Epidermal melanocyte (primary cell): ENCODE measurements around the gene COL1A1.

Source experiments
- DNase-seq: peaks from one replicate; pipeline ENCODE4 v3.0.0; 2011; ENCODE audit warnings: low spot score; ENCODE audit not compliant: insufficient read length

The COL1A1 gene

DNA sequence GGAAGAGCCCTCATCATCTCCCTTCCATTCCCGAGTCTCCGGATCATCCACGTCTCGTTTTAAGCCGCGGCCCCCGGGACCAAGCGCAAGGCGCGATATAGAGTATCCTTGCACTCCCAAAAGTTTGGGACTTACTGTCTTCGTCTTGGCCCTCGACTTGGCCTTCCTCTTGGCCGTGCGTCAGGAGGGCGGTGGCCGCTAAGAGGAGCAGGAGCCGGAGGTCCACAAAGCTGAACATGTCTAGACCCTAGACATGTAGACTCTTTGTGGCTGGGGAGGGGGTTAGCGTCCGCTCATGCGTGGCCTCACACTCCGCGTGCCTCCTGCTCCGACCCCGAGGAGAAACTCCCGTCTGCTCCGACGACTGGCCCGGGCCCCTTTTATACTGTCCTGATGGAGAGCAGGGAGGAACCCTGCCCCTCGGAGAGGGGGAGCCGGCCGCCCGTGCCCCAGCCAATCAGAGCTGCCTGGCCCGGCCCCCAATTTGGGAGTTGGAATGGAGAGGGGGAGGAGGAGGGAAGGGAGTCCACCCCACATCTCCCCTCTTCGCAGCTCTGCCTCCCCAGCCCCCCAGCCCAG, at the start of gene COL1A1:
COL1A1 (minus strand) TSS at position 356 of the 579 bp plus-strand sequence; CDS start at position 238, 118 bp downstream.
- DNase-seq: peak; percentile 71

DNA sequence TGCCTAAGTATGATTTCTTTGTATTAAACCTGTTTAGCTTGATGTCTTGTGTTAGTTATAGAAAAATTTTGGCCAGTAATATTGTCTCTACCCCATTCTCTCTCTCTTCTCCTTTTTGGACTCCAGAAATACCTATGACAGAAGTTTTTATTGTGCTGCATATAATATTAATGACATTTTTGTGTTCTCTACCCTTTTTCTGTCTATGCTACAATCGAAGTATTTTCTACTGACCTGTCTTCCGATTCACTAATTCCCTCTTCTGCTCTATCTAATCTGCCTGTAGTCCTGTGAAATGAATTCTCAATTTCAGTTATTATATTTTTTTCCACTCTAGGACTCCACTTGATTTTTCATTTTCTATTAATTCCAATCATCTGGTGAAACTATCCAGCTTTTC, 46.8 kb upstream of the COL1A1 start:
- no peak for DNase-seq

DNA sequence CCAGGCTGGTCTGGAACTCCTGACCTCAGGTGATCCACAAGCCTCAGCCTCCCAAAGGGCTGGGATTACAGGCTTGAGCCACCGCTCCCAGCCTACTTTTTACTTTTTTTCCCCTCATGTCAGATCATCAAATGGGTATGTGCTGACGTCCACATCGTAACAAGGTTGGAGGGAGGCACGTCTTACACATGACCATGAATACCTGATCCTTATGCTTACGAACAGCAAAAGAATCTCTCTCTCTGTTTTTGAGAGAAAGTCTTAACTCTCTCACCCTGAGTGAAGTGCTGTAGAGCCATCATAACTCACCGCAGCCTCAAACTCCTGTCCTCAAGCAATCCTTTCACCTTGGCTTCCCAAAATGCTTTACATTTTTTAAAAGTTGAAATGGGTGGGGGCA, 43.3 kb upstream of the COL1A1 start:
- DNase-seq: no peak

GRCh38 chr17:50241431-50241830, 40.0 kb upstream of the COL1A1 start:
- DNase-seq: no peak

DNA sequence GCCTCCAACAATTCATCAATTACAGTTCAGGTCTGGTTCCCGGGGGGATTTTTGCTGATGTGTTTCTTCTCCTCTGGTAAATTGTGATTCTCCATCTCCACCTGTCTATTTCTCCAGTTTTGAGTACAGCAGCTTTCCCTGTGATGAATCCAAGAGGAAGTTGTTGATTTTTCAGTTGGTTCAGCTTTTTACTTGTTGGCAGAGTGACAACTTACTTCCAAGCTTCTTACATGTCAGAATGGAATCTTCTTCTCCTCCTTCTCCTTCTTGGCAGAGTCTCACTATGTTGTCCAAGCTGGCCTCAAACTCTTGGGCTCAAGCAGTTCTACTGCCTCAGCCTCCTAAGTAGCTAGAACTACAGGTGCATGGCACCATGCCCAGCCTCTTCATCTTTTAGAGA, 39.4 kb upstream of the COL1A1 start:
- DNase-seq: no peak

GRCh38 chr17:50239937-50240336, 38.5 kb upstream of the COL1A1 start:
- DNase-seq: no peak

- no peak for DNase-seq
Measured at GRCh38 chr17:50238601-50239280, 37.3 kb upstream of the COL1A1 start.

DNA sequence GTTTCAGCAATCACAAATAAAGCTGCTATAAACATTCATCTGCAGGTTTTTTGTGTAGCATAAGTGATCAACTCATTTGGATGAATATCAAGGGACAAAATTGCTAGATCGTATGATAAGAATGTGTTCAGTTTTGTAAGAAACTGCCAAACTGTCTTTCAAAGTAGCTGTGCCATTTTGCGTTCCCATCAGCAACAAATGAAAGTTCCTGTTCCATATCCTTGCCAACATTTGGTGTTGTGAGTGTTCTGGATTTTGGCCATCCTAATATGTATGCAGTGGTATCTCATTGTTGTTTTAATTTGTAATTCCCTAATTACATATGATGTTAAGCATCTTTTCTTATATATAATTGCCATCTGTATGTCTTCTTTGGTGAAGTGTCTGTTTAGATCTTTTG, 36.5 kb upstream of the COL1A1 start:
- no peak for DNase-seq

DNA sequence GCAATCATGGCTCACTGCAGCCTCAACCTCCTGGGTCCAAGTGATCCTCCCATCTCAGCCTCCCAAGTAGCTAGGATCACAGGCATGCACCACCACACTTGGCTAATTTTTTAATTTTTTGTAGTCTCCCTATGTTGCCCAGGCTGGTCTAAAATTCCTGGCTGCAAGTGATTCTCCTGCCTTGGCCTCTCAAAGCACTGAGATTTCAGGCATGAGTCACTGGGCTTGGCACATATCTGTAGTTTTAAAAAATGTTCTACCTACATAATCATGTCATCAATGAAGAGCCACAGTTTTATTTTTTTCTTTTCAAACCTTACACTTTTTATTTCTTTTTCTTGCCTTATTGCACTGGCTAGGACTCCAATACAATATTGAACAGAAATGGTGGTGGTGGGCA, 33.1 kb upstream of the COL1A1 start:
- DNase-seq: no peak

DNA sequence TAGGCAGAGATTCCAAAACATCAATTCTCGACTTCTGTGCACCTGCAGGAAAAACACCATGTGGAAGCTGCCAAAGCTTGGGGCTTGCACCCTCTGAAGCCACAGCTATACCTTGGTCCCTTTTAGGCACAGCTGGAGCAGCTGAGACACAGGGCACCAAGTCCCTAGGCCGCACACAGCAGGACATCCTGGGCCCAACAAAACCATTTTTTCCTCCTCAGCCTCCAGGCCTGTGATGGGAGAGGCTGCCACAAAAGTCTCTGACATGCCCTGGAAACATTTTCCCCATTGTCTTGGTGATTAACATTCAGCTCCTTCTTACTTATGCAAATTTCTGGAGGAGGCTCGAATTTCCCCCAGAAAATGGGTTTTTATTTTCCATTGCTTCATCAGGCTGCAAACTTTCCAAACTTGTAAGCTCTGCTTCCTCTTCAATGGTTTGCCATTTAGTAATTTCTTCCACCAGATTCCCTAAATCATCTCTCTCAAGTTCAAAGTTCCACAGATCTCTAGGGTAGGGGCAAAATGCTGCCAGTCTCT, 24.3 kb upstream of the COL1A1 start:
- DNase-seq: no peak

GRCh38 chr17:50222922-50223321, 21.5 kb upstream of the COL1A1 start:
- no peak for DNase-seq

GRCh38 chr17:50221864-50222545, 20.6 kb upstream of the COL1A1 start:
- peak; percentile 58 for DNase-seq

GRCh38 chr17:50221266-50221863, 19.9 kb upstream of the COL1A1 start:
- DNase-seq: no peak

DNA sequence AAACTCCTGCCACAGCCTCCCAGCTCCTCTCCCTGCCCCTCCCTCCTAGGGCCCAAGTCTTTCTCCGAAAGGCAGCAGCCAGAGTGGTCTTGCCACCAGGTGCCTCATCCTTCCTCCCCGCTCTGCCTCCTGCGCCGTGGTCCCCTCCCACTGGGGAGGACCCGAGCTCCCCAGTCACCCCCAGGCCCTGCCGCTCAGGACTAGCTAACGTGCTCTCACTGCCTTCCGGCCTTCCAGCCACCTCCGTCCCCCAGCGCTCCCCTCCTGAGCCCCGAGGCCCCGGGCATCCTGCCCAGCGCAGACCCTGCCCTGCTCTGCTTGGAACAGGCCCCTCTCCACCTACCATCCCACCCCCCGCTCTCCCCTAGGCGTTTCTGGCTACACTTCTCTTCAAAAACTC, 19.4 kb upstream of the COL1A1 start:
- no peak for DNase-seq

- no peak for DNase-seq
Measured at GRCh38 chr17:50219939-50220465, 18.6 kb upstream of the COL1A1 start.

DNA sequence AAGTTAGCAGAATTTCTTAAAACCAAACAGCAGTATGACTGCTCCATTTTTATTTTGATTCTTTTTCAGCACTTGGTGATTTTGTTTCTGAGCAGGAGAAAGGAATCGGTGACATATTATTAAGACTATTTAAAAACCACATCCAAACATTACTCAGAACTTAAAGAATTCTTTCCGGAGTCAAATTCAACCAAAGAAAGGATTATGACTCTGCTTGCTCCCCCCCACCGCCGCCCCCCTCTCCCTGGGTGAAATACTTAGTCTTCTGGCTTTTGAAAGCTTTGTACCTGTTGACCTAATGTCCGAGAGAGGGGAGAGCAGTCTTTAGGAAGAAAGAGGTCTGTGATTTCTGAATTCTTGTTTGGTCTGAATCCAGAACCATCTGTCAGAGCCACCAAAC, 17.9 kb upstream of the COL1A1 start:
- no peak for DNase-seq

DNA sequence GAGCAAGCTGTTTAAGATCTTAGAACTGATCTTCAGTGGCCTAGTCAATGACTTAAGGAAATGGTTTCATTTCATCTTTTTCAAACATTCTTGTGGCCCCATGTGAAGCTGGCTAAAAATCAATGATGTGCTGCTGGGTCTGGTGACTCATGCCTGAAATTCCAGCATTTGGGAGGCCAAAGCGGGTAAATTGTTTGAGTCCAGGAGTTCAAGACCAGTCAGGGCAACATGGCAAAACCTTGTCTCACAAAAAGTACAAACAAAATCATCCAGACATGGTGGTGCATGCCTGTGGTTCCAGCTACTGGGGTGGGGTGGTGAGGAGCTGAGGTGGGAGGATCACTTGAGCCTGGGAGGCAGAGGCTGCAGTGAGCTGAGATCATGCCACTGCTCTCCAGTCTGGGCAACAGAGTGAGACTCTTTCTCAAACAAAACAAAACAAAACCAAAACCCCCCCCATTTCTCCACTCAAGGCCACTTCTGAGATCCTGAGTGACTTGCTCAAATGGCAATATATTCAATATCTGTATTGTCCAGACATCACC, 17.4 kb upstream of the COL1A1 start:
- DNase-seq: no peak

GRCh38 chr17:50218071-50218759, 16.8 kb upstream of the COL1A1 start:
- no peak for DNase-seq

DNA sequence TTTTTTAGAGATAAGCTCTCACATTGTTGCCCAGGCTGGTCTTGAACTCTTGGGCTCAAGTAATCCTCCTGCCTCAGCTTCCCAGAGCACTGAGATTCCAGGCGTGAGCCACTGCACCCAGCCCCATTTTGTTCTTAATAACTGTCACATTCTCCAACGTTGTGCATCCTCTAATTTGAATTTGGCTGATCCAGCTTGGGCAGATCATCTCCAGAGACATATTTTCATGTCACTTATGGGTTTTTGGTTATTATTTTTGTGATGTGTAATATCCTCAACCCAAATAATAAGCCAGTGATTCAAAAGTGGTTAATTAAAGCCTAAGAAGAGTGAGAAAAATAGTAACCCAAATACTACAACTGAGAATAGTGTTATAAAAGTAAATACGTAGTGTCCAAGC, 16.2 kb upstream of the COL1A1 start:
- DNase-seq: no peak

DNA sequence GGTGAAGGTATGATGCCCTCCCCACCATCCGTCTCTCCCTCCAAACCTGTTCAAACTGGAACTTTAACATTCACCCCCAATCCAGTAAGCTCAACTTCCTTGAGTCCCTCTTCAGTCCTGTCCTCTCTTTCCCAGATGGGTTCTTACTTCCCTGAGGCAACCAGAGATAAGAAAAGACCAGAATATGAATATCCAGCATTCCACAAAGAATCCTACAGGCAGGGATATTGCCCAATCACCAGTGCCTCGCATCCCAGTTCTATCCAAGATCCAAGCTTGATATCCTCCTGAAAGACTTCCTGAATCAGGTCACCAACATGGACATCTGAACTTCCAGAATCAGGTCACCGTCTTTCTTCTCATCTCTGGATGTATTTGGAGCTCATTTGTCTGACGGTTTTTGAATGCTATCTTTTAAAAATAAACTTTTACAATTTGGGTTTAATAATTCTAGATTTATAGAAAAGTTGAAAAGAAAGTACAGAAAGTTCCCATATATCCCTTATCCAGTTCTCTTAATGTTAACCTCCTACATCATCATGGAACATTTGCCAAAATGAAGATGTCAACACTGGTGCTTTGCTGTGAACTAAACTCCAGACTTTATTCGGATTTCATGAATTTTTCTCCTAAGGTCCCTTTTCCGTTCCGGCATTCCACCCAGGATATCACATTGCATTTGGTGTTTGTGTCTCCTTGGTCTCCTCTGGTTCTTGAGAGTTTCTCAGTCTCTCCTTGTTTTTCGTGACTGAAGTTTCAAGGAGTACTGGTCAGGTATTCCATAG, 13.7 kb upstream of the COL1A1 start:
- no peak for DNase-seq
